ENCODE data around the gene GSE1.

Gene GSE1

DNA sequence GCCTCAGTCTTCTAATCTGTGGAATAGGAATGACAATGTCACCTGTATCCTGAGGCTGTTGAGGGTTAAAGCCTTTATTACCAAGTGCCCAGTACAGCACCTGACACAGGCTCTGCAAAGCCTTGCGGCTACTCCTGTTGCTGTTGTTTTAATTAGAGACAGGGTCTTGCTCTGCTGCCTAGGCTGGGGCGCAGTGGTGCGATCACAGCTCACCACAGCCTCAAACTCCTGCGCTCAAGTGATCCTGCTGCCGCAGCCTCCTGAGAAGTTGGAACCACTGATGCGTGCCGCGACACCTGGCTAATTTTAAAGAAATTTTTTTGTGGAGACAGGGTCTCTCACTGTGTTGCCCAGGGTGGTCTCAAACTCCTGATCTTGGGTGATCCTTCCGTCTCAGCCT lies 5.4 kb downstream of the GSE1 start:
- no peak for DNase-seq
- TF ChIP-seq GATA1 (IDR thresholded peaks at IDR 0.05; ENCODE audit: low read depth, low read length): no peak
- no peak for TF ChIP-seq POLR2A (IDR thresholded peaks at IDR 0.05; ENCODE audit: low read length)

DNA sequence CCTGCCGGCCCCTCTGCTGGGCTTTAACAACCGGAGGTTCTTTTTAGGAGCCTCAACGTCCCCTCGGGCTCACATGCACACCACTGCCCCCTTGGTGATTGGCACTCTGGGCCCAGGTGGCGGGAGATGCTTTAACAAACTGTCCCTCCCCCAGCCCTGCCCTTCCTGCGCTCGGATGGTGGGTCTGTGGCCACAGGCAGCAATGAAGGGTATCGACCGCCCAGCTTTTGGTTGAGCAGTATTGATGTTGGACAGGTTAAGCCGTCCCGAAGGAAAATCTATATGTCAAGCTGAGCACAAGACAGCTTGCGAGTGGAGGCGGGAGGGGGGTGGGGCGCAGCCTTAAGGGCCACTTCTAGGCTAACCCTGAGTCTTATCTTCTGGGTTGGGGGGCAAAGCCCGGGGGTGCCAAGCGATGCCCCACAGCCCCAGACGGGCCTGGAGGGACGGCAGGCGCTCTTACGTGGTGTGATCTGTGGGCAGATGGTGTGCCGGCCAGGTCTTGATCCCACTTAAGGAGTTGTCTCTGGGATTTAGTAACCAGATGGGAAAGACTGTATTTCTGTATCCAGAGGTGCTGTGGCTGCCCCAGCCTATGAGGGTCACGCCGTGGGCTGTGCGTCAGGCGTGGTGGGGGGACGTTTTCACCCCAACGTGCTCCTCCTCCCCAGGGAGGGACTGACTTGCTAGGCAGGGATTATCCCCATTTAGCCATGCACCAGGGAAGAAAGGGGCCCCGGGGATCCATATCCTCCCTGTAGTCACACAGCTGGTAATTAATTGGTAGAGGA lies 6.2 kb downstream of the GSE1 start:
- TF ChIP-seq GATA1 (IDR thresholded peaks at IDR 0.05; ENCODE audit: low read depth, low read length): no peak
- TF ChIP-seq POLR2A (IDR thresholded peaks at IDR 0.05; ENCODE audit: low read length): no peak
- no peak for DNase-seq

DNA sequence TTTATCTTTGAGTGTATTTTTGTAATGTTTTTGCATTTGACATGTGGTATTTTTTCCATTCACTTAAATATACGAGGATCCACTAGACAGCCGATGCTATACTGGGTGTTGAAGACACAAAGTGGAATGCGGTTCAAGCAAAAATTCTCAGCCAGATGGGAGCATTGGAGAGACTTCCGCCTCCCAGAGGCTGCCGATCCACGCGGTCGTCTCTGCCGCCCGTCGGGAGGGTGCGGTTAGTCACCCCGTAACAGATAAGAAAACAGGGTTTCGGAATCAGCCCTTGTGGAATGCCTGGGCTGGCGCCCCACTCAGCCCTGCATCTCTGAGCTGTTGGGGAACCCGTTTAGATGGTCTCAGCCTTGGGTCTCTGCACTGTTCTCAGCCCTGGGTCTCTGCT lies 7.3 kb downstream of the GSE1 start:
- TF ChIP-seq GATA1 (IDR thresholded peaks at IDR 0.05; ENCODE audit: low read depth, low read length) (no peak), POLR2A (IDR thresholded peaks at IDR 0.05; ENCODE audit: low read length) (no peak)
- peak; percentile 71 to 77 for DNase-seq

- DNase-seq: no peak
- TF ChIP-seq GATA1 (IDR thresholded peaks at IDR 0.05; ENCODE audit: low read depth, low read length) (no peak), POLR2A (IDR thresholded peaks at IDR 0.05; ENCODE audit: low read length) (no peak)
Measured at GRCh38 chr16:85621698-85622428, 8.7 kb downstream of the GSE1 start.

DNA sequence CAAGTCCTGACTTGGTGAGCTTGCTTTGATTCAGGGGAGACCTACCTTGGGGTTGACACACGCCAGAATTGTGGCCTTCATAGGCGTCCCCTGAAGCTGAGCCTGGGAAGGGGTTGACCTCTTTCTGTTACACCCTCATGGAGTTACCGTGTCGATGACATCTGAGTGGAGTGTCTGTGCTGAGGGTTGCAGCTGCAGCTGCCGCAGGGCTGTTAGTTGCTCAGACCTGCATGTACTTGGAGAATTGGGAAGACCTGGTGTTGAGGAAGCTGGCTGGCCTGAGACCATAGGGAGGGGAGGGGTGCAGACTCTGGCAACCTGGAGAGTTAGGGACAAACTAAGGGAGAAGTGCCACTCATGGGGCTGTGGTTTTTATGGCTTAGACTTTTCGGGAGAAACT lies 9.6 kb downstream of the GSE1 start:
- DNase-seq: no peak

GRCh38 chr16:85623250-85623649 lies 10.1 kb downstream of the GSE1 start:
- no peak for TF ChIP-seq GATA1 (IDR thresholded peaks at IDR 0.05; ENCODE audit: low read depth, low read length)
- TF ChIP-seq POLR2A (IDR thresholded peaks at IDR 0.05; ENCODE audit: low read length): no peak
- no peak for DNase-seq

More for the DNA sequence above, 9.6 kb downstream of the GSE1 start:
- TF ChIP-seq POLR2A (IDR thresholded peaks at IDR 0.05; ENCODE audit: low read length) (no peak), GATA1 (IDR thresholded peaks at IDR 0.05; ENCODE audit: low read depth, low read length) (no peak)

DNA sequence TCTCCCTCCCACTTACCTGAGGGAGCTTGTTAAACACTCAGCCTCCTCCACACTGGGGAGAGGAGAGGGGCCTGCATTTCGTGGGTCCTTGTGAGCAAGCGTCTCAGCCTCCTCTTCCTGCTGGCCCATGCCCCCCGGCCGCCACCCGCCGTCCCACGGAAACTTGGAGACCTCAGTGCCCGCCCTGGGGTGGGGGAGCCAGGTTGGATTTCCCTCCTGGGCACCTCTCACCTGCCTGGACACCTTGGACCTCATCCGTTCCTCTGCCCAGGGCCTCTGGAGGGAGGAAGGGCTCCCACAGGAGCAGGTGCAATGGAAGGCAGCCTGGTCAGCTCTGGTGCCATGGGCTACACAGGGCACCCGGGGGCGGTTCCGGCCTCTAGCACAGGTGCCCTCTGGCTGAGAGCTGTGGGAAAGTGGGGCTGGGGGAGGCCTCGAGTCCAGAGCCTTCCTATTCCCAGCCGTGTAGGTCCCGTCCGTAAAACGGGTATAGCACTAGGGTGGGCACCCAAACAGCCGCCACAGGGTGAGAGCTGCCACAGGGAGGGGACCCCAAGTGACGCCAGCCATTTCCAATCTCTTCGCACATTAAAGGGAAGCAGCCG lies 11.0 kb downstream of the GSE1 start:
- TF ChIP-seq GATA1 (IDR thresholded peaks at IDR 0.05; ENCODE audit: low read depth, low read length): no peak
- no peak for TF ChIP-seq POLR2A (IDR thresholded peaks at IDR 0.05; ENCODE audit: low read length)
- DNase-seq: no peak

GRCh38 chr16:85624646-85625045 lies 11.5 kb downstream of the GSE1 start:
- DNase-seq: no peak

DNA sequence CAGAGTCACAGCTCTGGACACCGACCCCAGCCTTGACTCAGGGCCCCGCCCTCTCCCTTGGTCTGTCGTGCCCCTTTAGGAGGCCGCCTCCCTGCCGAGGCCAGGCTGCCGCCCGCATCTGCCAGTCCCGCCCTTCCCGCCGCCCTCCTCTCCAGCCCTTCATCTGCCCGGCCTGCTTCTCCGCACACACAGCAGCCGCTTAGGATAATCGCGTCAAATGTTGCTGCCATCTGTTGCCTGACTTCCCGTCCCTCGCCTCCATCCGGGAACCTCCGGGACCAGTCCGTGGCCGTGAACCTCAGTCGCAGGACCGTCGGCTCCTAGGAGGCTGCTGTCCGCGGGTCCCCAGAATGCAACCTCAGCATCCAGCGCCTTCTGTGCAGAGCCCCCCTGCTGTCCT lies 11.9 kb downstream of the GSE1 start:
- TF ChIP-seq POLR2A (IDR thresholded peaks at IDR 0.05; ENCODE audit: low read length): no peak
- TF ChIP-seq GATA1 (IDR thresholded peaks at IDR 0.05; ENCODE audit: low read depth, low read length): no peak

More at GRCh38 chr16:85624646-85625045, 11.5 kb downstream of the GSE1 start:
- TF ChIP-seq POLR2A (IDR thresholded peaks at IDR 0.05; ENCODE audit: low read length) (no peak), GATA1 (IDR thresholded peaks at IDR 0.05; ENCODE audit: low read depth, low read length) (no peak)

DNA sequence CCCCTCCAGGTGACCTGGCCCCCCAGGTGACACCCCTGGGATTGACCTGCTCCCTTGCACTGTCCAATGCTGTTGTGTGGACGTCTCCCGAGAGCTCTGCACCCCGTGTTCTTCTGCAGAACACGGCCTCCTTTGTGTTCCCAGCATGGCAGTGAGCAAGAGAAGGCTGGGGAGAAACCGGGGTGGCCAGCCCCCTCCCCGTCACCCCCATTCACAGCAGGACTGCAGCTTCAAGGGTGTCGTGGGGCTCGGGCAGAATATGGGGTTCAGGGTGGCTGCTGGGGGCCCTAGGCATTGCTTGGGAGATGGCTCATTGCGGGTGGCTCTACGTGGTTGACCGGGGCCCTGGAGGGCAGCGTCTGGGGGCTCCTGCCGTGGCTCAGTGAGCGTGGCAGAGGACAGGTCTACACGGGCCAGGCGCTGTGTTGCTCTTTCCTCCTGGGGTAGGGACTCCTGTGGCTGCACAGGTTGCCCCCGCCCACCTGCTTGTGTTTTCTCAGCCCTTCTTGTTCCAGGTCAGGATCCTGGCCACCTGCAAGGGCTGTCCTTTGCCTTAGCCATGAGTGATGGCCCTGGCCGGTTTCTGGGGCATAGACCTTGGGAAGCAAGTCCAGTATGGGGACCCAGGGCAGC lies 12.5 kb downstream of the GSE1 start:
- TF ChIP-seq GATA1 (IDR thresholded peaks at IDR 0.05; ENCODE audit: low read depth, low read length) (no peak), POLR2A (IDR thresholded peaks at IDR 0.05; ENCODE audit: low read length) (no peak)
- DNase-seq: no peak

More for the DNA sequence above, 11.9 kb downstream of the GSE1 start:
- peak; percentile 35 to 40 for DNase-seq

- DNase-seq: peak; percentile 25 to 42
- TF ChIP-seq GATA1 (IDR thresholded peaks at IDR 0.05; ENCODE audit: low read depth, low read length): no peak
- no peak for TF ChIP-seq POLR2A (IDR thresholded peaks at IDR 0.05; ENCODE audit: low read length)
Measured at GRCh38 chr16:85626191-85626981, 13.3 kb downstream of the GSE1 start.

DNA sequence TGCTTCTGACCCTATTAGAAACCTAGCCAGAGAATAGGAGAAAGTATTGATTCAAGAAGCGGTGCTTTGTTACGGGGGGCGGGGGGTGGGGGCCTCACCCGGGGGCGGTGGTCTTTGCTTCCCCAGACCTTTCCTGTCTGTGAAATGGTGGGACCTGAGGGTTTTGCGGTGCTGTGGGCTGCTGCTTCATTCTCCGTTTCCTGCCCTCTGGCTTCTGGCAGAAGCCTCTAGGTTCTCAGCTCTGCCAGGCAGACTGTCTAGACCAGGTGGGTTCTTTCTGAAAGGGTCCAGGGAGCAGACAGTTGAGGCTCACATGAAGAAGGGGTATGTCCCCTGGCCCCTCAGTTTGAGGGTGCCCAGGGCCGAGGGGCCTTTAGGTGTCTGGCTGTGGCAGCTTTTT lies 14.0 kb downstream of the GSE1 start:
- TF ChIP-seq GATA1 (IDR thresholded peaks at IDR 0.05; ENCODE audit: low read depth, low read length) (no peak), POLR2A (IDR thresholded peaks at IDR 0.05; ENCODE audit: low read length) (no peak)
- no peak for DNase-seq
